Loucy (cell line): ENCODE measurements around the gene FAM168A.

Source experiments
- EZH2phosphoT487 ChIP-seq: fragments of 200-600 bp; IDR thresholded peaks from 2 replicates; pipeline ENCODE4 v1.6.1; 2018; ENCODE audit warnings: antibody characterized with exemption, mild to moderate bottlenecking, moderate library complexity, borderline replicate concordance
- TF ChIP-seq, protein P1 (sequence below): fragments of 200-600 bp; sonication (generic); conservative IDR thresholded peaks from 2 replicates; pipeline ENCODE4 v1.5.1; 2014; ENCODE audit warnings: mild to moderate bottlenecking, antibody characterized with exemption, low read length

DNA sequence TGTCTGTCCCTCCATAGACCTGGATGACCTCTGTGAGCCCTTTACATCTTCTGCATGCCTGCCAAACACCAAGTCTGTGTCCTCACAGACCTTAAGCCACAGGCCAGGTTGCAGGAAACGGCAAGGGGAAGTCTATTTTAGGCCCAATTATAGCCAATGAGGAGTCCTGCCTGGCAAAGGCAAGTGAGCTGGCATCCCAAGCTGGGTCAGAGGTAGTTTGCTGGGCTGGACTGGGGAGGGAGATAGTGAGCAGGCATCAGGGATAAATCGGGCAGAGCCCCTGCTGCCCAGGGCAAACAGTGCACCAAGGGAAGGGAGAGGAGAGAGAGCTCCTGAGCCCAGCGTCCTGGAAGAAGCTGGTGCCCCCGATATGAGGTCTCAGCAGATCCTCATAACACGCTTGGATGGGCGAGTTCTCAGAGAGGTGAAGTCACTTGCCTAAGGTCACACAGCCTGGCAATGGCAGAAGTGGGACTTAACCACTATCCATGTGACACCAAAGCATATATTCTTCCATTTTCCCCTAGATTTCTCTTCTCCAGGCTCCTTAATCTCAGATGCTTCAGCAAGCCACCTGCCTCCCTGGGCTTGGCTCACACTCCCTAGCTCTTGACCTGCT lies 225.4 kb downstream of the FAM168A start:
- TF ChIP-seq, protein P1, sequence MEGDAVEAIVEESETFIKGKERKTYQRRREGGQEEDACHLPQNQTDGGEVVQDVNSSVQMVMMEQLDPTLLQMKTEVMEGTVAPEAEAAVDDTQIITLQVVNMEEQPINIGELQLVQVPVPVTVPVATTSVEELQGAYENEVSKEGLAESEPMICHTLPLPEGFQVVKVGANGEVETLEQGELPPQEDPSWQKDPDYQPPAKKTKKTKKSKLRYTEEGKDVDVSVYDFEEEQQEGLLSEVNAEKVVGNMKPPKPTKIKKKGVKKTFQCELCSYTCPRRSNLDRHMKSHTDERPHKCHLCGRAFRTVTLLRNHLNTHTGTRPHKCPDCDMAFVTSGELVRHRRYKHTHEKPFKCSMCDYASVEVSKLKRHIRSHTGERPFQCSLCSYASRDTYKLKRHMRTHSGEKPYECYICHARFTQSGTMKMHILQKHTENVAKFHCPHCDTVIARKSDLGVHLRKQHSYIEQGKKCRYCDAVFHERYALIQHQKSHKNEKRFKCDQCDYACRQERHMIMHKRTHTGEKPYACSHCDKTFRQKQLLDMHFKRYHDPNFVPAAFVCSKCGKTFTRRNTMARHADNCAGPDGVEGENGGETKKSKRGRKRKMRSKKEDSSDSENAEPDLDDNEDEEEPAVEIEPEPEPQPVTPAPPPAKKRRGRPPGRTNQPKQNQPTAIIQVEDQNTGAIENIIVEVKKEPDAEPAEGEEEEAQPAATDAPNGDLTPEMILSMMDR, result peak; percentile 55
- no peak for TF ChIP-seq EZH2phosphoT487
